ENCODE results near the gene ZBTB48. TPM values are rescaled to one million over a fixed set of nuclear protein-coding genes. Genes with fewer than 3 reads are reported as not detected.

Gene ZBTB48
- total RNA-seq, 1 experiment from 2014 or later, result 41.9 TPM

GRCh38 chr1:6570100-6570499, 9.7 kb upstream of the ZBTB48 start:
- Histone ChIP-seq H3K9ac (ENCODE audit: low read length) (no peak overlapping the region), H3K9me2 (ENCODE audit: insufficient read depth) (no peaks in the 10 kb centered on the region), H3K79me2 (ENCODE audit: insufficient read depth, low read length) (no peaks in the 10 kb centered on the region), H3K36me3 (ENCODE audit: control insufficient read depth in 1 of 2, insufficient read depth in 2 of 2, low read length in 2 of 2) (no peaks in the 10 kb centered on the region), H3K9me3 (ENCODE audit: control insufficient read depth in 1 of 2, insufficient read depth in 1 of 2, low read depth in 1 of 2, low read length in 2 of 2) (no peaks in the 10 kb centered on the region), H2AFZ (ENCODE audit: low read depth, low read length, poor library complexity, severe bottlenecking) (no peak overlapping the region), H3K4me3 (replicated peaks in 1 of 2; ENCODE audit: low read depth in 1 of 2, low read length in 2 of 2) (no peak overlapping the region), H3K27me3 (ENCODE audit: insufficient read depth, low read length) (peaks cover 7% of the 10 kb centered on the region; the same call in 1 of the 2 replicates), H3K4me2 (ENCODE audit: low read length) (no peak overlapping the region), H3K4me1 (ENCODE audit: control insufficient read depth in 1 of 2, insufficient read depth in 2 of 2, low read length in 2 of 2) (no peaks in the 10 kb centered on the region), H3K27ac (ENCODE audit: low read depth, low read length) (no peak overlapping the region), H4K20me1 (ENCODE audit: insufficient read depth) (no peaks in the 10 kb centered on the region)
- intact Hi-C loops (cut with micrococcal nuclease), result no loop called here
- BruUV-seq (replicated peaks), result no TSS peak
- TF ChIP-seq, protein P1, sequence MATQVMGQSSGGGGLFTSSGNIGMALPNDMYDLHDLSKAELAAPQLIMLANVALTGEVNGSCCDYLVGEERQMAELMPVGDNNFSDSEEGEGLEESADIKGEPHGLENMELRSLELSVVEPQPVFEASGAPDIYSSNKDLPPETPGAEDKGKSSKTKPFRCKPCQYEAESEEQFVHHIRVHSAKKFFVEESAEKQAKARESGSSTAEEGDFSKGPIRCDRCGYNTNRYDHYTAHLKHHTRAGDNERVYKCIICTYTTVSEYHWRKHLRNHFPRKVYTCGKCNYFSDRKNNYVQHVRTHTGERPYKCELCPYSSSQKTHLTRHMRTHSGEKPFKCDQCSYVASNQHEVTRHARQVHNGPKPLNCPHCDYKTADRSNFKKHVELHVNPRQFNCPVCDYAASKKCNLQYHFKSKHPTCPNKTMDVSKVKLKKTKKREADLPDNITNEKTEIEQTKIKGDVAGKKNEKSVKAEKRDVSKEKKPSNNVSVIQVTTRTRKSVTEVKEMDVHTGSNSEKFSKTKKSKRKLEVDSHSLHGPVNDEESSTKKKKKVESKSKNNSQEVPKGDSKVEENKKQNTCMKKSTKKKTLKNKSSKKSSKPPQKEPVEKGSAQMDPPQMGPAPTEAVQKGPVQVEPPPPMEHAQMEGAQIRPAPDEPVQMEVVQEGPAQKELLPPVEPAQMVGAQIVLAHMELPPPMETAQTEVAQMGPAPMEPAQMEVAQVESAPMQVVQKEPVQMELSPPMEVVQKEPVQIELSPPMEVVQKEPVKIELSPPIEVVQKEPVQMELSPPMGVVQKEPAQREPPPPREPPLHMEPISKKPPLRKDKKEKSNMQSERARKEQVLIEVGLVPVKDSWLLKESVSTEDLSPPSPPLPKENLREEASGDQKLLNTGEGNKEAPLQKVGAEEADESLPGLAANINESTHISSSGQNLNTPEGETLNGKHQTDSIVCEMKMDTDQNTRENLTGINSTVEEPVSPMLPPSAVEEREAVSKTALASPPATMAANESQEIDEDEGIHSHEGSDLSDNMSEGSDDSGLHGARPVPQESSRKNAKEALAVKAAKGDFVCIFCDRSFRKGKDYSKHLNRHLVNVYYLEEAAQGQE (IDR thresholded peaks at IDR 0.05; ENCODE audit: low read depth), result no peak
- TF ChIP-seq POLR2AphosphoS5 (IDR thresholded peaks at IDR 0.05; ENCODE audit: low read depth, low read length) (no peak), CTCF (IDR thresholded peaks at IDR 0.05 in 2 of 3, conservative IDR thresholded peaks at IDR 0.05 in 1 of 3; ENCODE audit: borderline replicate concordance in 1 of 3, insufficient read depth in 1 of 3, low read depth in 2 of 3, low read length in 2 of 3) (no peak), CEBPB (IDR thresholded peaks at IDR 0.05; ENCODE audit: low read depth) (no peak), RAD21 (IDR thresholded peaks at IDR 0.05; ENCODE audit: low read depth) (no peak), ZNF274 (IDR thresholded peaks at IDR 0.05; ENCODE audit: low read depth, low read length) (no peak), SRF (IDR thresholded peaks at IDR 0.05; ENCODE audit: low read depth) (no peak), YY1 (IDR thresholded peaks at IDR 0.05; ENCODE audit: extremely low read depth, insufficient replicate concordance, low read depth, low read length) (no peak), FOSL1 (IDR thresholded peaks at IDR 0.05; ENCODE audit: low read depth) (no peak), ZBTB33 (IDR thresholded peaks at IDR 0.05; ENCODE audit: extremely low read depth, insufficient replicate concordance, low read length) (no peak), CBX3 (IDR thresholded peaks at IDR 0.05; ENCODE audit: low read depth) (no peak), EZH2 (IDR thresholded peaks at IDR 0.05) (no peak), EZH2phosphoT487 (IDR thresholded peaks at IDR 0.05; ENCODE audit: borderline replicate concordance) (no peak), ZFX (IDR thresholded peaks at IDR 0.05) (no peak), SP1 (IDR thresholded peaks at IDR 0.05; ENCODE audit: low read depth) (no peak), TCF7L2 (IDR thresholded peaks at IDR 0.05; ENCODE audit: borderline replicate concordance, extremely low read depth, insufficient read depth, insufficient read length) (no peak), POLR2A (IDR thresholded peaks at IDR 0.05; ENCODE audit: borderline replicate concordance, extremely low read depth, insufficient read depth, insufficient read length) (no peak), ELF1 (IDR thresholded peaks at IDR 0.05; ENCODE audit: borderline replicate concordance, low read depth) (no peak)
- TF ChIP-seq, protein P2, sequence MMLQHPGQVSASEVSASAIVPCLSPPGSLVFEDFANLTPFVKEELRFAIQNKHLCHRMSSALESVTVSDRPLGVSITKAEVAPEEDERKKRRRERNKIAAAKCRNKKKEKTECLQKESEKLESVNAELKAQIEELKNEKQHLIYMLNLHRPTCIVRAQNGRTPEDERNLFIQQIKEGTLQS (IDR thresholded peaks at IDR 0.05), result no peak
- TF ChIP-seq, protein P3, sequence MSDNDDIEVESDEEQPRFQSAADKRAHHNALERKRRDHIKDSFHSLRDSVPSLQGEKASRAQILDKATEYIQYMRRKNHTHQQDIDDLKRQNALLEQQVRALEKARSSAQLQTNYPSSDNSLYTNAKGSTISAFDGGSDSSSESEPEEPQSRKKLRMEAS (IDR thresholded peaks at IDR 0.05), result no peak
- CTCF ChIA-PET, result interaction anchor here (1.2 kb wide), 1 partner anchor 9 kb away, joined by 3 read pairs; the partner anchor contains the start of gene ZBTB48
- DNase-seq (ENCODE audit: low read depth, low spot score) (no peak), ATAC-seq (no peak)
- RAD21 ChIA-PET (ENCODE audit: low non-redundant PET in 1 of 2, low total read pairs in 2 of 2, uncharacterized antibody in 2 of 2, unreplicated experiment in 2 of 2), result no interaction called here
- POLR2A ChIA-PET, result no interaction called here

All from HCT116 (cell line).